AG10803 (cell line): Measurements from ENCODE around the gene VAC14.

Source experiments
- DNase-seq: peaks from one replicate; pipeline ENCODE4 v3.0.0; 2010; ENCODE audit warnings: low read depth
- H3K4me3 ChIP-seq: 2 replicates; pipeline ENCODE4 v1.5.1; 2011; ENCODE audit warnings: mild to moderate bottlenecking, low read length, control low read depth
- TF ChIP-seq, protein P1 (sequence below): conservative IDR thresholded peaks from 2 replicates; pipeline ENCODE4 v1.5.1; 2011; ENCODE audit warnings: mild to moderate bottlenecking, low read length, control low read depth, inconsistent platforms

The VAC14 gene

DNA sequence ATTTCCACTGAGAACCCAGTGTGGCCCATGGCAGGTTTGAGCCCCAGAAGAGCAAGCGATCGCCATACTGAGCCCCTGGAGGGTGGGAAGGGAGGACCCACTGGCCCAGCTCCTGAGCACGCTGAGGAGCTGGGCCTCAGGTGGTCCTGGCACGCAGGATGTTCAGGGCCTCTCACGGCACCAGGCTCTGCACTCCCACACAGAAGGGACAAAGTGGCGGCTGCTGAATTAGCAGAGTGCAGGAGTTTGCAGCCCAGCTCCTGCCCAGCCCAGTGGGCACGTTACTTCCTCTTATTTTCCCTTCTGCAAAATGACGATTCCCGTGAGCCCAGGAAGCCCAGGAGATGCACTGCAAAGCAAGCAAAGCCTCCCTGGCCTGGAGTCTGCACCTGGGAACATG is 72.8 kb downstream of the VAC14 start:
- TF ChIP-seq, protein P1, sequence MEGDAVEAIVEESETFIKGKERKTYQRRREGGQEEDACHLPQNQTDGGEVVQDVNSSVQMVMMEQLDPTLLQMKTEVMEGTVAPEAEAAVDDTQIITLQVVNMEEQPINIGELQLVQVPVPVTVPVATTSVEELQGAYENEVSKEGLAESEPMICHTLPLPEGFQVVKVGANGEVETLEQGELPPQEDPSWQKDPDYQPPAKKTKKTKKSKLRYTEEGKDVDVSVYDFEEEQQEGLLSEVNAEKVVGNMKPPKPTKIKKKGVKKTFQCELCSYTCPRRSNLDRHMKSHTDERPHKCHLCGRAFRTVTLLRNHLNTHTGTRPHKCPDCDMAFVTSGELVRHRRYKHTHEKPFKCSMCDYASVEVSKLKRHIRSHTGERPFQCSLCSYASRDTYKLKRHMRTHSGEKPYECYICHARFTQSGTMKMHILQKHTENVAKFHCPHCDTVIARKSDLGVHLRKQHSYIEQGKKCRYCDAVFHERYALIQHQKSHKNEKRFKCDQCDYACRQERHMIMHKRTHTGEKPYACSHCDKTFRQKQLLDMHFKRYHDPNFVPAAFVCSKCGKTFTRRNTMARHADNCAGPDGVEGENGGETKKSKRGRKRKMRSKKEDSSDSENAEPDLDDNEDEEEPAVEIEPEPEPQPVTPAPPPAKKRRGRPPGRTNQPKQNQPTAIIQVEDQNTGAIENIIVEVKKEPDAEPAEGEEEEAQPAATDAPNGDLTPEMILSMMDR, result no peak
- H3K4me3 ChIP-seq, result no peak overlapping the region
- DNase-seq, result no peak

DNA sequence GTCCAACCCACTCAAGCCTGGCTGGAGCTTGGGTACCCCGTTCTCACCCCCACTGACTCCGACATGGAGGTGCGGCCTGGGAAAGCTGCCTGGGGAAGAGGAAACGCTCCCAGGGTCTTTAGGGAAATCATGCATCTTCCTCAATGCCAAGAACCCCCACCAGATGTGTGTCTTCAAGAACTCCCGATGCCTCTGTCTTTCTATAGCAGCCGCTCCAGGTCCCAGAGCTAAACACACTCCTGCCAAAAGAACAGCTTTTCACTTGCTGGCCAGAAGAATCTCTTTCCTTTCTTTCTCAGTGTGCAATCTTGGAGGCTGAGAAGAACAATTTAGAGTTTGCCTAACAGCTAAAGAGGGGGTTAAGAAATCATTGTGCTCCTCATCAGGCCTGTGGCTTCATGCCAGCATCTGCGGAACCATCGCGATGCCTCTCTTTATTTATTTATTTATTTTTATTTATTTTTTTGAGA is 74.0 kb downstream of the VAC14 start:
- no peak for DNase-seq
- TF ChIP-seq, protein P1, result no peak

DNA sequence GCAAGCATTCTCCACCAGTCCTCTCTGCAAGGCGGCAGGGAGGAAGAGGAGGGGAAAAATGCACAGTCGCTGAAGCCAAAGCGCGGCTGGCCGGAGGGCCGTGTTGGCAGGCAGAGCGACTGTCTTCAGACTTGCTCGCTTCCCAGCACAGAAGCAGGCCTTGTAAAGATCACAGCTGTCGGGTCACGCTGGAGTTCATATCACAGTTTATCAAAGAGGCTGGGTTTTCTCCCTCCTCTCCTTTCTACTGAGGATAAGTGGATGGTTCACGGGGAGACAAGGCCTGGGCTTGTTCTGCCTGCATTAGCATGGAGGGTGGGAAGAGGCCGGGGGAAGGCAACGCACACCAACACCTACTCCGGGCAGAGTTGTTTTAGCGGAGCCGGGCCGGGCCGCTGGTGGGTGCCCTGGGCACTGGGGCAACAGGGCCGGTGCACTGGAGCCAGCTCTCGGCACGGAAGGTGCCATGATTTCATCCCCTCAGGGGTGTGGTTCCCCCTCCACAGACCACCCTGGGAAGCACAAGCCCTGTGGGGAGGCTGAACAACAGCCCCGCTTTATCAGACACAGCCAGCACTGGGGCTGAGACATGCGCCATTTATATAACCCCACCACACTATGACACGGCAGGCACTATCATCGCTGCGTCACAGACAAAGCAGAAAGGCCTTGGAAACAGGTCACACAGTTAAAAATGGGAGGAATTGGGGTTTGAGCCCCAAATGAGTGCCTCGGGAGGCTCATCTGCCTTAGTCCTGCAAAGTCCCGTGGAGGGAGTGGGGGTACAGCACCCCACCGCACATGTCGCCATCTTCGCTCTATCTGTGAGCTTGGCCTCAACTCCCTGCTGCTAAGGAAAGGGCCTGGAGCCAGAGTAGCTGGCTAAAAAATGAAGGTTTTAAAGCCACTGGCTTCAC is 74.8 kb downstream of the VAC14 start:
- no peak overlapping the region for H3K4me3 ChIP-seq
- TF ChIP-seq, protein P1, result no peak
- no peak for DNase-seq

More for the DNA sequence above, 74.0 kb downstream of the VAC14 start:
- no peak overlapping the region for H3K4me3 ChIP-seq

DNA sequence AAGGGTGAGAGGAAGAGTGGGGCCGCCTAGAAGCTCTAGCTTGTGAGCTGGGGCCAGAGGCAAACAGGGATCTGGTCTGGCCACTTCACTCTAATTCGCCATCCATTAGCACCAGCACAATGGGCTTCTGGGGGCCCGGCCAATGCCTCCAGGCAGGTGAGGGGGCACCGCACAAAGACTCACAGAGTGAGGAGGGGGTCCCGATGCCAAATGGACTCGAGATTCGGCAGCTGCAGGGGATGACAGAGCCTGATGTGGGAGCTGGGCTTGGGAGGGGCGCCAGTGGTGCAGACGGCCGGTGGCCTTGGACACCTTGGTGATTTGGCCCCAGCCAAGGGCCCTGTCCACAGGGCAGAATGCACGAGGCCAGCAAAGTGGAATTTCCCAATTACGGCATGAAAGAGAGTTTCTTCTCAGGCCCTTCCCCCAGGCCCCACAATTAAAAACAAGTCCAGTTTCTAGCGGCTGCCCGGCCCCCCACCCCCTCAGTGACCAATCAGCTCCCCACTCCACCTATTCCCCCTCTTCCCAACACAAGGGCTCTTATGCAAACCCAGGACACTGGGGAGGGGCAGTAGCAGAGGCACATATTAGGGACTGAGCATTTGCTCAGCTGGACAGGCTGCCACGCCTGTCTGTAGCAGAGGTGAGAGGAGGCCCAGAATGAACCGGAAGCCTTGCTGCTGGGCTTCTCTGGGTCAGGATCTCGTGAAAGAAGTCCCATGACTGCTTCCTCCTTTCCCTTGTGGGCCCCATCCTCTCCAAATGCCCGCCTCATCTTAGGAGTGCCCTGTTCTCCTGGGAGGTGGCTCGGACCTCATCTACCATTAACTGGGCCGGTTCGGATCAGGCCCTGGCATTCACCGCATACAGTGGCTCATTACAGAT is 75.7 kb downstream of the VAC14 start:
- TF ChIP-seq, protein P1, result no peak
- no peak overlapping the region for H3K4me3 ChIP-seq
- DNase-seq, result no peak

DNA sequence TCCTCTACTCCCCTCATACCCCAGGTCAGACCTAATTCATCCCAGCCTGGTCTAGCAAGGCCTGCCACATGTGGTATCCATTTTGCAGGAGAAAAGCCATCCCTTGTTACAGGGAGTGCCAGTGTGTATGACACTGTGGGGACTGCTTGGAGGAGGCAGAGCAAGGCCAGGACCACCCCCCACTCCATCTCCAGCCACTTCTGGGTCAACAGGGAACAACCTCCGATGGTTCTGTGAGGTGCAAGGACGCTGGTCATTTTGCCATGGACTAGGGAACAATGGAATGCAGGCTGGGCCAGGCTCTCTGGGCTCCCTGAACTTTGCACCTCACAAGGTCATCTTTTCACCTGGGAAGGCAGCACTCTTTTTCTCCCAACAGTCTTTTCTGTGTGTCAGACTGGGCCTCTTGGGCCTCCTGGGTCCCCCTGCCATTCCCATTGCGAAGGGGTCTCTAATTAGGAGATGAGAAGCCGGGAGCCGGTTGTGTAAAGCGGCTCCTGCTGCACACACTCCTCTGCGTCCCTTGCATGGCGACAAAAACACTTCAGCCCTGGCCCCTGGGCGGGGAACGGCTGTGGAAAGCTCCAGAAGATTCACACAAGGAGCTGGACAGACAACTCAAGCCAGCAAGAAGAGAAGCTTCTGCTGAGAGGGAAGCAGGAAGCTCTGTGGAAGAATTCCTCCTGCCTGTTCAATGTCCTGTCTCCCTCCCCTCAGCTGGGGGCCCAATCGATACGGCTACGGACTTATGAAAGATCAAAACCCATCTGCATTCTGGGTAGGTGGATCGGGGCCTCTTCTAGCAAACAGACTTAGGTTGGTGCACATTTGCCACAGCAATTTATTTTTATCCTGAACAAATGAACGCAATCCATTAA is 76.6 kb downstream of the VAC14 start:
- no peak overlapping the region for H3K4me3 ChIP-seq
- TF ChIP-seq, protein P1, result no peak

DNA sequence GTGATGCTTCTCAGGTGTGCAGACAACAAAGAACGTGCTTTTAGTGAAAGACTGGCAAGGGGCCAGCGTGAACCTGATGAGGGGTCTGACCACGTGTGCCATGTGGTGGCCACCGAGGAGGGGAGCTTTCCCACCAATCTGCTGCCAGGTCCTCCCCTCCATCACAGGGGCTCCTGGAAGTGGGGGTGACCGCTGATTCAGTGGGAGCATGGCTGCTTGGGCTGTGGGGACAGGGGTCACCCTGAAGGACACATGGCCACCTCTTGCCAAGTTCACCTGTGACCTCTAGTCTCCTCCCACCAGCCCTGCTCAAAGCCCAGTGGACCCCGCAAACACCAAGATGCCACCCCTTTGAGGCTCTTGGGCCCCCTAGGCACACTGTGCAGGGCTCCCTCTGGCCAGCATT is 77.2 kb downstream of the VAC14 start:
- TF ChIP-seq, protein P1, result no peak
- no peak for DNase-seq
- no peak overlapping the region for H3K4me3 ChIP-seq

More for the DNA sequence above, 76.6 kb downstream of the VAC14 start:
- DNase-seq, result no peak
